AG04450 (cell line): ENCODE data around the gene MAGI2. TPM values are rescaled to one million over a fixed set of nuclear protein-coding genes. Genes with fewer than 3 reads are reported as not detected.

ENCODE experiments used
- CTCF ChIA-PET: fragments of 300-600, 350-600 bp; formaldehyde crosslinking; extraction: SDS; loops from one replicate; lab custom pipeline; 2022; ENCODE audit warnings: antibody characterized with exemption, inconsistent platforms; lab: Charles Lee
- POLR2A ChIA-PET: fragments of 350-600 bp; formaldehyde crosslinking; extraction: SDS; loops from one replicate; lab custom pipeline; 2021; ENCODE audit warnings: antibody characterized with exemption, inconsistent platforms; lab: Yijun Ruan, JAX
- DNase-seq: peaks from one replicate; pipeline ENCODE4 v3.0.0-alpha.2; 2011; ENCODE audit warnings: low read depth, low spot score
- H3K27ac ChIP-seq: one replicate; pipeline ENCODE4 v1.5.1; 2012; ENCODE audit warnings: low read depth, low read length, control low read depth
- H3K27me3 ChIP-seq: one replicate; pipeline ENCODE4 v1.6.0; 2012; ENCODE audit warnings: low read length; ENCODE audit not compliant: control insufficient read depth, insufficient read depth
- H3K4me3 ChIP-seq: 2 replicates; pipeline ENCODE4 v1.5.1; 2011; ENCODE audit warnings: mild to moderate bottlenecking, low read depth, low read length, control low read depth
- H3K9me3 ChIP-seq: 2 replicates; pipeline ENCODE4 v1.5.1; 2012; ENCODE audit warnings: low read length; ENCODE audit not compliant: control insufficient read depth, insufficient read depth
- polyA plus RNA-seq: library from polyadenylated mRNA; depleted of rRNA; stranded (reverse); fragments of >200 nt; gene quantifications from 2 replicates; pipeline ENCODE4 v1.2.3, GENCODE V29; 2011
- TF ChIP-seq, protein P1 (sequence below): IDR thresholded peaks from 2 replicates; pipeline ENCODE4 v1.5.1; 2011; ENCODE audit warnings: low read depth, low read length, control low read depth, inconsistent platforms

Gene MAGI2
- polyA plus RNA-seq, 1 experiment, result 2.3 TPM

GRCh38 chr7:78124216-78124615 is 1329.3 kb downstream of the MAGI2 start:
- POLR2A ChIA-PET, result interaction anchor here (0.6 to 0.7 kb wide), 2 partner anchors 682 to 706 kb away, joined by 3 to 7 read pairs; no protein-coding TSS in a partner anchor
- Histone ChIP-seq H3K9me3 (no peaks in the 10 kb centered on the region), H3K4me3 (no peak overlapping the region), H3K27ac (no peak overlapping the region), H3K27me3 (no peaks in the 10 kb centered on the region)
- TF ChIP-seq, protein P1, sequence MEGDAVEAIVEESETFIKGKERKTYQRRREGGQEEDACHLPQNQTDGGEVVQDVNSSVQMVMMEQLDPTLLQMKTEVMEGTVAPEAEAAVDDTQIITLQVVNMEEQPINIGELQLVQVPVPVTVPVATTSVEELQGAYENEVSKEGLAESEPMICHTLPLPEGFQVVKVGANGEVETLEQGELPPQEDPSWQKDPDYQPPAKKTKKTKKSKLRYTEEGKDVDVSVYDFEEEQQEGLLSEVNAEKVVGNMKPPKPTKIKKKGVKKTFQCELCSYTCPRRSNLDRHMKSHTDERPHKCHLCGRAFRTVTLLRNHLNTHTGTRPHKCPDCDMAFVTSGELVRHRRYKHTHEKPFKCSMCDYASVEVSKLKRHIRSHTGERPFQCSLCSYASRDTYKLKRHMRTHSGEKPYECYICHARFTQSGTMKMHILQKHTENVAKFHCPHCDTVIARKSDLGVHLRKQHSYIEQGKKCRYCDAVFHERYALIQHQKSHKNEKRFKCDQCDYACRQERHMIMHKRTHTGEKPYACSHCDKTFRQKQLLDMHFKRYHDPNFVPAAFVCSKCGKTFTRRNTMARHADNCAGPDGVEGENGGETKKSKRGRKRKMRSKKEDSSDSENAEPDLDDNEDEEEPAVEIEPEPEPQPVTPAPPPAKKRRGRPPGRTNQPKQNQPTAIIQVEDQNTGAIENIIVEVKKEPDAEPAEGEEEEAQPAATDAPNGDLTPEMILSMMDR, result no peak
- CTCF ChIA-PET, result interaction anchor here (0.8 to 2.2 kb wide), 2 partner anchors 10 to 396 kb away, joined by 4 to 11 read pairs; no protein-coding TSS in a partner anchor
- no peak for DNase-seq

GRCh38 chr7:78121888-78122287 is 1331.6 kb downstream of the MAGI2 start:
- no peaks in the 10 kb centered on the region for H3K27me3 ChIP-seq
- TF ChIP-seq, protein P1, result no peak
- H3K9me3 ChIP-seq, result no peaks in the 10 kb centered on the region
- H3K27ac ChIP-seq, result no peak overlapping the region
- H3K4me3 ChIP-seq, result no peak overlapping the region
- ChIA-PET POLR2A (no interaction called here), CTCF (interaction anchor here (1.0 kb wide), 1 partner anchor 12 kb away, joined by 5 read pairs; no protein-coding TSS in a partner anchor)
- no peak for DNase-seq

DNA sequence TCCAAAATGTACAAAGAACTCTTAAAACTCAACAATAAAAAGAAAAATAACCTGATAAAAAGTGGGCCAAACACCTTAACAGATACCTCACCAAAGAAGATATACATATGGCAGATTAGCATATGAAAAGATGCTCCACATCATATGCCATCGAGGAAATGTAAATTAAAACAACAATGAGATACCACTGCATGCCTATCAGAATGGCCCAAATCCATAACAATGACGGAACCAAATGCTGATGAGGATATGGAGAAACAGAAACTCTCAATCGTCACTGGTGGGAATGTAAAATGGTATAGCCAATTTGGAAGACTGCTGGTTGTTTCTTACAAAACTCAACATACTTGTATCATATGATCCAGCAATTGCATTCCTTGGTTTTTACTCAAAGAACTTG is 1335.0 kb downstream of the MAGI2 start:
- TF ChIP-seq, protein P1, result no peak
- DNase-seq, result no peak
- ChIA-PET CTCF (no interaction called here), POLR2A (no interaction called here)
- Histone ChIP-seq H3K27me3 (no peaks in the 10 kb centered on the region), H3K9me3 (no peaks in the 10 kb centered on the region), H3K4me3 (no peak overlapping the region), H3K27ac (no peak overlapping the region)

GRCh38 chr7:78115876-78116275 is 1337.6 kb downstream of the MAGI2 start:
- H3K27ac ChIP-seq, result no peak overlapping the region
- no peaks in the 10 kb centered on the region for H3K9me3 ChIP-seq
- H3K27me3 ChIP-seq, result no peaks in the 10 kb centered on the region
- ChIA-PET POLR2A (no interaction called here), CTCF (no interaction called here)
- TF ChIP-seq, protein P1, result no peak
- no peak overlapping the region for H3K4me3 ChIP-seq
- no peak for DNase-seq

DNA sequence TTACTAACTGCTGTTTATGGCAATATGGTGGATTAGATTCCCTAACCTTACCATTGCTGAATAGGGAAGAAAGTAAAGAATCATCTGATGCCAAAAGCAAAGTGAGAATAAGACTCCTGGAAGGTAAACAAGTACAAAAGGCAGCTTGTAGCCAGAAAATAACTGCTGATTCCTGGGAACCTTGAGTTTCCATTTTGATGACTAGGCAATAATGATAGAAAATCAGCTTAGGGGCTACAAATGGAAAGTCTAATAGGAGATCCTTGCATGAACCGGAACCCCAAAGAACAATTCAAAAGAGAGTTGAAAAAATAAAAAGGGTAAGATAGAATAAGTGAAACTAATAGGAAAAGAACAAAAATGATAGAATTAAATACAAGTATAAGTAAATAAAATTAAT is 1338.5 kb downstream of the MAGI2 start:
- TF ChIP-seq, protein P1, result no peak
- ChIA-PET CTCF (no interaction called here), POLR2A (no interaction called here)
- H3K27me3 ChIP-seq, result no peaks in the 10 kb centered on the region
- H3K9me3 ChIP-seq, result no peaks in the 10 kb centered on the region
- H3K27ac ChIP-seq, result no peak overlapping the region
- no peak for DNase-seq
- H3K4me3 ChIP-seq, result no peak overlapping the region
